Trophoblast cell (in vitro differentiated cells and primary cell): ENCODE measurements around the gene KLF3.
"Not testable (repeated sequence)": the region's sequence is repeated elsewhere in the genome, so short reads cannot be mapped to it uniquely, and the experiment has no call there.

Experiments used
- DNase-seq, 2 donors: peaks; one replicate each; pipeline ENCODE4 v3.0.0-alpha.2; 2016
- H2AFZ ChIP-seq: 2 replicates; pipeline ENCODE4 v1.6.1; 2013; ENCODE audit warnings: low read length, moderate library complexity, mild to moderate bottlenecking; ENCODE audit not compliant: insufficient read depth, poor library complexity
- H2AK5ac ChIP-seq: 2 replicates; pipeline ENCODE4 v1.6.1; 2013; ENCODE audit warnings: mild to moderate bottlenecking, low read length
- H2BK120ac ChIP-seq: 2 replicates; pipeline ENCODE4 v1.6.1; 2013; ENCODE audit warnings: low read length, mild to moderate bottlenecking, moderate library complexity; ENCODE audit not compliant: insufficient read depth, poor library complexity
- H2BK12ac ChIP-seq: 2 replicates; pipeline ENCODE4 v1.6.1; 2013; ENCODE audit warnings: mild to moderate bottlenecking, low read length, moderate library complexity
- H2BK5ac ChIP-seq: 2 replicates; pipeline ENCODE4 v1.6.1; 2013; ENCODE audit warnings: low read length, low read depth, moderate library complexity, mild to moderate bottlenecking; ENCODE audit not compliant: poor library complexity
- H3K14ac ChIP-seq: 2 replicates; pipeline ENCODE4 v1.6.1; 2013; ENCODE audit warnings: mild to moderate bottlenecking, low read length
- H3K18ac ChIP-seq: 2 replicates; pipeline ENCODE4 v1.6.1; 2013; ENCODE audit warnings: mild to moderate bottlenecking, low read length
- H3K23ac ChIP-seq: 2 replicates; pipeline ENCODE4 v1.6.1; 2013; ENCODE audit warnings: low read length
- H3K27ac ChIP-seq: 2 replicates; pipeline ENCODE4 v1.5.1; 2013; ENCODE audit warnings: low read depth, mild to moderate bottlenecking, inconsistent platforms, low read length, moderate library complexity
- H3K27me3 ChIP-seq: 2 replicates; pipeline ENCODE4 v1.6.1; 2013; ENCODE audit warnings: inconsistent platforms, mild to moderate bottlenecking, low read length, moderate library complexity; ENCODE audit not compliant: insufficient read depth
- H3K36me3 ChIP-seq, 2 experiments: 1 replicate in 1 of 2; 2 replicates in 1 of 2; pipeline ENCODE4 v1.6.1; 2013; ENCODE audit warnings: low read length in 2 of 2, mild to moderate bottlenecking in 2 of 2, moderate library complexity in 1 of 2; ENCODE audit not compliant: insufficient read depth in 2 of 2, control insufficient read depth in 1 of 2
- H3K4ac ChIP-seq: 2 replicates; pipeline ENCODE4 v1.6.1; 2013; ENCODE audit warnings: low read depth, mild to moderate bottlenecking, low read length, moderate library complexity
- H3K4me1 ChIP-seq, 2 experiments: 1 replicate in 1 of 2; 2 replicates in 1 of 2; pipeline ENCODE4 v1.6.1; 2013; ENCODE audit warnings: low read length in 2 of 2, mild to moderate bottlenecking in 2 of 2, moderate library complexity in 1 of 2; ENCODE audit not compliant: insufficient read depth in 2 of 2, control insufficient read depth in 1 of 2
- H3K4me2 ChIP-seq: 2 replicates; pipeline ENCODE4 v1.6.1; 2013; ENCODE audit warnings: inconsistent platforms, mild to moderate bottlenecking, low read length, moderate library complexity
- H3K4me3 ChIP-seq: 2 replicates; pipeline ENCODE4 v1.5.1; 2013; ENCODE audit warnings: mild to moderate bottlenecking, low read depth, low read length, inconsistent platforms
- H3K79me1 ChIP-seq: one replicate; pipeline ENCODE4 v1.6.1; 2013; ENCODE audit warnings: low read length
- H3K79me2 ChIP-seq: 2 replicates; pipeline ENCODE4 v1.6.1; 2013; ENCODE audit warnings: low read length, mild to moderate bottlenecking; ENCODE audit not compliant: control insufficient read depth, insufficient read depth, poor library complexity
- H3K9ac ChIP-seq: 2 replicates; pipeline ENCODE4 v1.6.1; 2013; ENCODE audit warnings: mild to moderate bottlenecking, low read length
- H3K9me3 ChIP-seq: 2 replicates; pipeline ENCODE4 v1.6.1; 2013; ENCODE audit warnings: low read depth, mild to moderate bottlenecking, control low read depth, inconsistent platforms, low read length; ENCODE audit not compliant: insufficient read depth
- H4K12ac ChIP-seq: 2 replicates; pipeline ENCODE4 v1.6.1; 2013; ENCODE audit warnings: low read depth, mild to moderate bottlenecking, low read length, moderate library complexity
- H4K8ac ChIP-seq: 2 replicates; pipeline ENCODE4 v1.6.1; 2013; ENCODE audit warnings: low read depth, mild to moderate bottlenecking, low read length, moderate library complexity
- H4K91ac ChIP-seq: one replicate; pipeline ENCODE4 v1.6.1; 2013; ENCODE audit warnings: low read depth, mild to moderate bottlenecking, low read length, moderate library complexity
- WGBS: extraction: QIAGEN DNeasy Blood & Tissue Kit; methylation state at CpG from one replicate; pipeline ENCODE4 v1.1.7; 2013; ENCODE audit warnings: missing lambda C conversion rate; ENCODE audit not compliant: insufficient read length, insufficient coverage; ENCODE audit errors: extremely low coverage; 5-methylcytosine and 5-hydroxymethylcytosine counted together

KLF3 gene

GRCh38 chr4:38625508-38625907, 38.5 kb upstream of the KLF3 start:
- H3K4me3 ChIP-seq, result no peak overlapping the region
- H3K4ac ChIP-seq, result no peak overlapping the region
- H3K27ac ChIP-seq, result no peak overlapping the region
- no peak overlapping the region for H2AFZ ChIP-seq
- H3K9ac ChIP-seq, result no peak overlapping the region
- H3K23ac ChIP-seq, result no peak overlapping the region
- H3K18ac ChIP-seq, result no peak overlapping the region
- H2BK5ac ChIP-seq, result no peak overlapping the region
- no peak overlapping the region for H4K8ac ChIP-seq
- no peak overlapping the region for H3K4me2 ChIP-seq
- H3K14ac ChIP-seq, result no peak overlapping the region
- no peak overlapping the region for H4K12ac ChIP-seq
- H3K4me1 ChIP-seq, result no peaks in the 10 kb centered on the region
- H3K79me2 ChIP-seq, result no peaks in the 10 kb centered on the region
- no peak overlapping the region for H2BK120ac ChIP-seq
- no peak overlapping the region for H4K91ac ChIP-seq
- no peak overlapping the region for H2AK5ac ChIP-seq
- H3K36me3 ChIP-seq, result no peaks in the 10 kb centered on the region
- peak in 1 of 2 donors; percentile 48 for DNase-seq
- peaks cover 3% of the 10 kb centered on the region for H3K9me3 ChIP-seq
- no peak overlapping the region for H2BK12ac ChIP-seq
- H3K27me3 ChIP-seq, result no peaks in the 10 kb centered on the region
- H3K79me1 ChIP-seq, result no peaks in the 10 kb centered on the region
- WGBS, result no CpG with 5 or more reads among the region's 3 CpGs

GRCh38 chr4:38626901-38627444, 37.0 kb upstream of the KLF3 start:
- not testable (repeated sequence) for H3K4ac ChIP-seq, H3K27ac ChIP-seq, H3K79me1 ChIP-seq, H3K23ac ChIP-seq, H2BK12ac ChIP-seq, H2BK120ac ChIP-seq, H3K36me3 ChIP-seq, H2AFZ ChIP-seq, H4K91ac ChIP-seq, H3K9ac ChIP-seq, H3K14ac ChIP-seq, H3K18ac ChIP-seq, H3K4me2 ChIP-seq, H2BK5ac ChIP-seq, H2AK5ac ChIP-seq, H3K79me2 ChIP-seq, DNase-seq, H3K27me3 ChIP-seq, H3K9me3 ChIP-seq, H3K4me1 ChIP-seq, H4K12ac ChIP-seq, H4K8ac ChIP-seq, H3K4me3 ChIP-seq
- no CpG with 5 or more reads among the region's 32 CpGs for WGBS

GRCh38 chr4:38630519-38630918, 33.5 kb upstream of the KLF3 start:
- no peak for DNase-seq
- H2BK12ac ChIP-seq, result no peak overlapping the region
- no peak overlapping the region for H3K9ac ChIP-seq
- H3K36me3 ChIP-seq, result no peaks in the 10 kb centered on the region
- H2AFZ ChIP-seq, result no peak overlapping the region
- no peak overlapping the region for H3K4me2 ChIP-seq
- peaks cover 3% of the 10 kb centered on the region for H3K9me3 ChIP-seq
- no peak overlapping the region for H4K8ac ChIP-seq
- H3K4me3 ChIP-seq, result no peak overlapping the region
- peaks cover 2% of the 10 kb centered on the region for H3K79me2 ChIP-seq
- H3K27ac ChIP-seq, result no peak overlapping the region
- H3K4ac ChIP-seq, result no peak overlapping the region
- H2BK5ac ChIP-seq, result no peak overlapping the region
- no peak overlapping the region for H3K14ac ChIP-seq
- no peak overlapping the region for H4K91ac ChIP-seq
- no peaks in the 10 kb centered on the region for H3K79me1 ChIP-seq
- no peak overlapping the region for H2AK5ac ChIP-seq
- no peak overlapping the region for H4K12ac ChIP-seq
- H3K23ac ChIP-seq, result no peak overlapping the region
- H3K4me1 ChIP-seq, result no peaks in the 10 kb centered on the region
- no peaks in the 10 kb centered on the region for H3K27me3 ChIP-seq
- no peak overlapping the region for H3K18ac ChIP-seq
- H2BK120ac ChIP-seq, result no peak overlapping the region

- Histone ChIP-seq H3K4me3 (no peak overlapping the region), H3K79me2 (peaks cover 2% of the 10 kb centered on the region), H3K9me3 (no peaks in the 10 kb centered on the region), H3K4ac (no peak overlapping the region), H3K18ac (no peak overlapping the region), H2BK12ac (no peak overlapping the region), H2AK5ac (peak overlapping the region; percentile 5), H4K12ac (no peak overlapping the region), H4K8ac (no peak overlapping the region), H3K79me1 (no peaks in the 10 kb centered on the region), H2BK5ac (peak overlapping the region; percentile 21), H3K14ac (no peak overlapping the region), H2AFZ (no peak overlapping the region), H4K91ac (no peak overlapping the region), H3K27me3 (no peaks in the 10 kb centered on the region), H2BK120ac (no peak overlapping the region), H3K9ac (no peak overlapping the region), H3K27ac (no peak overlapping the region), H3K4me2 (no peak overlapping the region), H3K36me3 (no peaks in the 10 kb centered on the region), H3K4me1 (no peaks in the 10 kb centered on the region), H3K23ac (no peak overlapping the region)
- DNase-seq, result no peak
- 100% methylated on average over 1 of the region's 3 CpGs for WGBS
Observed at GRCh38 chr4:38634047-38634759, 29.8 kb upstream of the KLF3 start.
